ENCODE results near the gene AFF1. TPM values are rescaled to one million over a fixed set of nuclear protein-coding genes. Genes with fewer than 3 reads are reported as not detected.

Gene AFF1
- total RNA-seq, 4 donors from 2014 or later: 59.7 to 78.1 (median 65.9) TPM

DNA sequence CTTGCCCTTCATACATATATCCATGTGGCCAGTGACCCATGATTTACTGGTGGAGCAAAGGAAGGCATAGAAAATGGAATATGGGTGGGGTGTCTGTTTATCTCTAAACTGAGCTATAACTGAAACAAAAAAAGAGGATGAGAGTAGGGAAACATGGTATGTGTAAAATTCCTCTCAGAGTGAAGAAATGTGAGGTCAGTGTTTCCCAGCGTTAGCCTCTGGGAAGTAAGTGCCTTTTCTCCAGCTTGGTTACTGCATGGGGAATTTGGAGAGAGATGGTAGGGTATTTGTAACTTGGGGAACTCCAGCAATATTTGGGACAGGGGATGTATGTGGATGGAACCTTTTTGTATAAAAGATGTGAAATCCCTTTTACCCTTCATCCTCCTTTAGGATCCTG is 89.4 kb downstream of the AFF1 start:
- WGBS, 2 donors (ENCODE audit: low coverage in 1 of 2): 40 to 57% methylated on average over 1 of the region's 1 CpG
- ATAC-seq: no peak
- TF ChIP-seq POLR2A (IDR thresholded peaks at IDR 0.05) (no peak), POLR2AphosphoS5 (IDR thresholded peaks at IDR 0.05) (no peak), EP300 (IDR thresholded peaks at IDR 0.05) (no peak)
- TF ChIP-seq, protein P1, sequence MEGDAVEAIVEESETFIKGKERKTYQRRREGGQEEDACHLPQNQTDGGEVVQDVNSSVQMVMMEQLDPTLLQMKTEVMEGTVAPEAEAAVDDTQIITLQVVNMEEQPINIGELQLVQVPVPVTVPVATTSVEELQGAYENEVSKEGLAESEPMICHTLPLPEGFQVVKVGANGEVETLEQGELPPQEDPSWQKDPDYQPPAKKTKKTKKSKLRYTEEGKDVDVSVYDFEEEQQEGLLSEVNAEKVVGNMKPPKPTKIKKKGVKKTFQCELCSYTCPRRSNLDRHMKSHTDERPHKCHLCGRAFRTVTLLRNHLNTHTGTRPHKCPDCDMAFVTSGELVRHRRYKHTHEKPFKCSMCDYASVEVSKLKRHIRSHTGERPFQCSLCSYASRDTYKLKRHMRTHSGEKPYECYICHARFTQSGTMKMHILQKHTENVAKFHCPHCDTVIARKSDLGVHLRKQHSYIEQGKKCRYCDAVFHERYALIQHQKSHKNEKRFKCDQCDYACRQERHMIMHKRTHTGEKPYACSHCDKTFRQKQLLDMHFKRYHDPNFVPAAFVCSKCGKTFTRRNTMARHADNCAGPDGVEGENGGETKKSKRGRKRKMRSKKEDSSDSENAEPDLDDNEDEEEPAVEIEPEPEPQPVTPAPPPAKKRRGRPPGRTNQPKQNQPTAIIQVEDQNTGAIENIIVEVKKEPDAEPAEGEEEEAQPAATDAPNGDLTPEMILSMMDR (IDR thresholded peaks at IDR 0.05): no peak

DNA sequence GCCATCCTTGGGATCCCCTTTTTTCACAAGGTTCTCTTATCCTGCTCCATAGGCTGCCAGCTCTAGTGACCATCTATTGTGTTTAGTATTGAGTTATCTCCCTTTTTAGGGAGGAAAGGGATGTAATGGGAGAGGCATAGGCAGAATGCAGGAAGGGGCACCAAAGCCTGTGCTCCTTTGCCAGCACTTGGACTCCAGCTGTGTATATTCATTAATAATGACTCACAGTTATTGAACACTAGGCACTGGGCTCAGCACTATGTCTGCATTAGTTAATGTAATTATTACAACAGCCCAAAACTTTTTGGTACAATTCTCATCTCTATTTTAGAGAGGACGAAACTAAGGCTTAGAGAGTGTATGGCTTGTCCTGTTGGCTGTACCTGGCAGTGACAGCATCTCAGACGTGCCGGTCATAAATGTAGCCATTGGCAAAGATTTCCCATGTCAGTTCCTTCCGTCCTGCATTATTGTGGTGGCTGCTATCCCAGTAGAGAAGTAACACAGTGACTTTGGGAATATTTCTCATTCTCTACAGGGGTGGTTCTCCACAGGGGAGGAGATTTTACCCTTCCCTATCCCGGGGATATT is 90.3 kb downstream of the AFF1 start:
- H3K27ac ChIP-seq: peak overlapping the region in 3 of 4 donors; percentile 40 to 86 (median 66)
- 39 to 43% methylated on average over 3 to 4 of the region's 5 CpGs for WGBS, 2 donors (ENCODE audit: low coverage in 1 of 2)
- TF ChIP-seq, protein P1 (IDR thresholded peaks at IDR 0.05): no peak
- TF ChIP-seq EP300 (IDR thresholded peaks at IDR 0.05) (no peak), POLR2AphosphoS5 (IDR thresholded peaks at IDR 0.05) (no peak), POLR2A (IDR thresholded peaks at IDR 0.05) (no peak)
- ATAC-seq: no peak
- H3K27me3 ChIP-seq: no peaks in the 10 kb centered on the region
- H3K4me3 ChIP-seq: no peak overlapping the region
- no peaks in the 10 kb centered on the region for H3K9me3 ChIP-seq
- no peaks in the 10 kb centered on the region for H3K36me3 ChIP-seq
- H3K4me1 ChIP-seq: peaks cover 48 to 99% (median 71%) of the 10 kb centered on the region in 3 donors

More for the DNA sequence above, 89.4 kb downstream of the AFF1 start:
- Histone ChIP-seq H3K4me1 (peaks cover 42 to 99% (median 68%) of the 10 kb centered on the region in 3 donors), H3K36me3 (no peaks in the 10 kb centered on the region), H3K27ac (peak overlapping the region in 3 of 4 donors; percentile 40 to 86 (median 66)), H3K4me3 (no peak overlapping the region), H3K9me3 (no peaks in the 10 kb centered on the region), H3K27me3 (no peaks in the 10 kb centered on the region)

DNA sequence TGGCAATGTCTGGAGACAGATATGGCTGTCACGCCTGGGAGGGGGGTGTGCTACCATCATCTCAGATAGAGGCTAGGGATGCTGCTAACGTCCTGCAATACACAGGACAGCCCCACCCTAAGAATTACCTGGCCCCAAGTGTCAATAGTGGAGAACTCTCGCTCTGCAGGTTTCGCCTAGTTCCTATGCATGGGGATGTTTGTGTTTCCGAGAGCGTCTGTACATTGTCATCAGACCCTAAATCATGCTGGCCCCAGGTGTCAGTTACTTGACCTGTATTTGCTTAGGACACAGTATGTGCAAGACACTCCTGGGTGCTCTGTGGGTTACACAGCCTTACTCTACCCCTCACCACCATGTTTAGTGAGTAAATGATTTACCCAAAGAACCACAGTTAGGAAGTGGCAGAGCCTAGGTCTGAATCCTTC is 90.8 kb downstream of the AFF1 start:
- ATAC-seq: no peak
- Histone ChIP-seq H3K4me1 (peaks cover 53 to 99% (median 76%) of the 10 kb centered on the region in 3 donors), H3K27me3 (no peaks in the 10 kb centered on the region), H3K9me3 (no peaks in the 10 kb centered on the region), H3K27ac (peak overlapping the region in 3 of 4 donors; percentile 40 to 86 (median 66)), H3K36me3 (no peaks in the 10 kb centered on the region), H3K4me3 (no peak overlapping the region)
- no peak for TF ChIP-seq EP300 (IDR thresholded peaks at IDR 0.05)
- TF ChIP-seq POLR2AphosphoS5 (IDR thresholded peaks at IDR 0.05): no peak
- TF ChIP-seq, protein P1 (IDR thresholded peaks at IDR 0.05): no peak
- no peak for TF ChIP-seq POLR2A (IDR thresholded peaks at IDR 0.05)
- WGBS, 2 donors (ENCODE audit: low coverage in 1 of 2): 90% methylated on average over 2 of the region's 6 CpGs; no CpG with 5 or more reads in 1 of the 2 donors

DNA sequence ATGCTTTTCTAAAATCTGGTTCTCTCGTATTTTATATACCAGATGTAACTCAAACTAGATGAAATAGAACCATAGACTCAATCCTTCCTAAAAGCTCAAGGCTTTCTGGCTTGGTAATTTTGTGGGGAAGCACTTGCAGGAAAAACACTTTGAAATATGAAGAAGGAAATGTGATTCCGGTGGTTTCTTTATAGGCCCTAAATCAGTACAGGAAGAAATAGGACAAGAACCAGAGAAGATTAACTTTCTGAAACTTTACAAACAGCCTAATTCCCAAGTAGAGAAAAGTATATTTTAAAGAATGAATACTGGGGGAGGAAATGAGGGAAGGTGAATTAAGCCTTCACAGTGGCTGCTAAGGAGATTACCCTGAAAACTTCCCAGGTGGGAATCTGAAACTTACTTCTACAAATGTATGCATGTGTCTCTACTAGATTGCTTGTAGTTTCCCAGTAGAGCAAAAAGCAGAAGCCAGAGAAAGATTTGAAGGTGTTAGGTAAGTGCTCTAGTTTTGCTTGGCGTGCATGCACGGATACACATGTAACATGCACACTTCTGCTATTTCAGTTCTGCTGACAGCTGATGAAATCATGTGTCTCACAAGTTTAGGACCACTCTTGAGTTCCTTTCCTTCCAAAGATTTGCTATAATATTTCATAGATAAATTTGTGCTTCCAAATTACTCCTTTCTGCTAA is 92.1 kb downstream of the AFF1 start:
- Histone ChIP-seq H3K27me3 (no peaks in the 10 kb centered on the region), H3K9me3 (no peaks in the 10 kb centered on the region), H3K4me1 (peaks cover 60 to 99% (median 82%) of the 10 kb centered on the region in 3 donors), H3K4me3 (no peak overlapping the region), H3K27ac (peak overlapping the region; percentile 40 to 86 (median 53)), H3K36me3 (no peaks in the 10 kb centered on the region)
- TF ChIP-seq, protein P1 (IDR thresholded peaks at IDR 0.05): no peak
- TF ChIP-seq POLR2AphosphoS5 (IDR thresholded peaks at IDR 0.05) (peak; percentile 11), EP300 (IDR thresholded peaks at IDR 0.05) (no peak), POLR2A (IDR thresholded peaks at IDR 0.05) (no peak)
- WGBS, 2 donors (ENCODE audit: low coverage in 1 of 2): 52 to 56% methylated on average over 4 of the region's 4 CpGs
- no peak for ATAC-seq

All from gastroesophageal sphincter (tissue), 4 donors.